IMR-90 (cell line): ENCODE measurements around the gene RSU1.

Experiments
- CEBPB ChIP-seq: IDR thresholded peaks from 2 replicates; pipeline ENCODE4 v1.6.1; 2012; ENCODE audit warnings: low read depth, low read length, improper control_type of control experiment
- CHD1 ChIP-seq: IDR thresholded peaks from 2 replicates; pipeline ENCODE4 v1.6.1; 2012; ENCODE audit warnings: low read depth, low read length, improper control_type of control experiment
- FOS ChIP-seq: fragments of 150-350 bp; IDR thresholded peaks from 2 replicates; pipeline ENCODE4 v1.6.1; 2016; ENCODE audit warnings: low read depth, low read length
- POLR2A ChIP-seq: IDR thresholded peaks from 2 replicates; pipeline ENCODE4 v1.6.1; 2012; ENCODE audit warnings: mild to moderate bottlenecking, low read depth, low read length
- RCOR1 ChIP-seq: IDR thresholded peaks from 2 replicates; pipeline ENCODE4 v1.6.1; 2012; ENCODE audit warnings: mild to moderate bottlenecking, low read length, improper control_type of control experiment; ENCODE audit not compliant: insufficient replicate concordance
- RFX5 ChIP-seq: IDR thresholded peaks from 2 replicates; pipeline ENCODE4 v1.8.0; 2012; ENCODE audit warnings: low read depth, mild to moderate bottlenecking, low read length, moderate library complexity
- SMC3 ChIP-seq: fragments of 150-350 bp; IDR thresholded peaks from 2 replicates; pipeline ENCODE4 v1.6.1; 2016; ENCODE audit warnings: low read depth, mild to moderate bottlenecking, antibody characterized with exemption, low read length, moderate library complexity
- TF ChIP-seq, protein P1 (sequence below): conservative IDR thresholded peaks from 2 replicates; pipeline ENCODE4 v1.5.1; 2012; ENCODE audit warnings: mild to moderate bottlenecking, low read depth, low read length, improper control_type of control experiment

DNA sequence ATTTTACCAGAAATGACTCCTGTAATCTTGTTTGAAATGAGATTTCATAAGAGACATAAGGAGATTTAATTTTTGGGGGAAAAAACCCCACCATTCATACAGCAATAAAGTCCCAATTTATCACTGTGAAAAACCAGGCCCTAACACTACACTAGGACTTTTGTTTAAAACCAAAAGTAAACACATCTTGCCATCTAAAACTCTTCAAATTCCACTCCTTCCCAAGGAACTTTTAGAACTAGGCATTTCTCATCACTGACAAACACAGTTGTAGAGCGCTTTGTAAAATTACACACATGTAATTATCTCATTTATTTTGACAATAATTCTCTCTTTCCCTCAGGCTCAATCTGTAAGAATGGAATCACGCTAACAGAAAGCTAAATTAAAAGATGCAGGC lies 167.5 kb downstream of the RSU1 start:
- TF ChIP-seq, protein P1, sequence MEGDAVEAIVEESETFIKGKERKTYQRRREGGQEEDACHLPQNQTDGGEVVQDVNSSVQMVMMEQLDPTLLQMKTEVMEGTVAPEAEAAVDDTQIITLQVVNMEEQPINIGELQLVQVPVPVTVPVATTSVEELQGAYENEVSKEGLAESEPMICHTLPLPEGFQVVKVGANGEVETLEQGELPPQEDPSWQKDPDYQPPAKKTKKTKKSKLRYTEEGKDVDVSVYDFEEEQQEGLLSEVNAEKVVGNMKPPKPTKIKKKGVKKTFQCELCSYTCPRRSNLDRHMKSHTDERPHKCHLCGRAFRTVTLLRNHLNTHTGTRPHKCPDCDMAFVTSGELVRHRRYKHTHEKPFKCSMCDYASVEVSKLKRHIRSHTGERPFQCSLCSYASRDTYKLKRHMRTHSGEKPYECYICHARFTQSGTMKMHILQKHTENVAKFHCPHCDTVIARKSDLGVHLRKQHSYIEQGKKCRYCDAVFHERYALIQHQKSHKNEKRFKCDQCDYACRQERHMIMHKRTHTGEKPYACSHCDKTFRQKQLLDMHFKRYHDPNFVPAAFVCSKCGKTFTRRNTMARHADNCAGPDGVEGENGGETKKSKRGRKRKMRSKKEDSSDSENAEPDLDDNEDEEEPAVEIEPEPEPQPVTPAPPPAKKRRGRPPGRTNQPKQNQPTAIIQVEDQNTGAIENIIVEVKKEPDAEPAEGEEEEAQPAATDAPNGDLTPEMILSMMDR: no peak
- TF ChIP-seq FOS: no peak
- no peak for TF ChIP-seq CEBPB
- no peak for TF ChIP-seq POLR2A
- no peak for TF ChIP-seq SMC3
- TF ChIP-seq RFX5: no peak
- no peak for TF ChIP-seq CHD1
- TF ChIP-seq RCOR1: no peak
